ENCODE results near the gene PNMA6F.
A peak's percentile ranks its signal among the peaks of the same experiment; 100 is the strongest.

PNMA6F gene

DNA sequence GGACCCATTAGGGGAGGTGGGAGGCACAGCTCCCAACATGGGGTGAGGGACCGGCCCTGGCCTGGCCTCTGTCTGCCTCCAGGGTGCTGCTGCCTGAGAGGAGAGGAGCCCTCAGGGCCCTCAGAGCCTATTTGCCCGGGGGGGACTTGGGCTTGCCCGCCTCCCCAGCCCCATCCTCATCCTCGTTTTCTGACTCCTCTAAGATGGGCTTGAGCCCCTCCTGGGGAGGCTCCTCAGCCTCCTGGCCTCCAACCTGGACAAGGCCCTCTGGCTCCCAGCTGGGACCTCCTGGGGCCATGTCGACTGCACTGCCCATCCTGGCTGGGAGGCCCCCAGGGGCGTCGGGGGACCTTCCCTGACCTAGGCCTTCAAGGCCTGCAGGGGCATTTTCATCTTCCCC lies 2.8 kb downstream of the PNMA6F start:
- Histone ChIP-seq H3K27ac (no peak overlapping the region), H3K36me3 (no peaks in the 10 kb centered on the region), H3K9me3 (ENCODE audit: severe bottlenecking) (no peaks in the 10 kb centered on the region), H3K4me3 (ENCODE audit: low read depth, low read length) (no peak overlapping the region), H3K27me3 (ENCODE audit: insufficient read depth, low read depth, severe bottlenecking) (peaks cover 54% of the 10 kb centered on the region)
- no peak for DNase-seq
- TF ChIP-seq, protein P1, sequence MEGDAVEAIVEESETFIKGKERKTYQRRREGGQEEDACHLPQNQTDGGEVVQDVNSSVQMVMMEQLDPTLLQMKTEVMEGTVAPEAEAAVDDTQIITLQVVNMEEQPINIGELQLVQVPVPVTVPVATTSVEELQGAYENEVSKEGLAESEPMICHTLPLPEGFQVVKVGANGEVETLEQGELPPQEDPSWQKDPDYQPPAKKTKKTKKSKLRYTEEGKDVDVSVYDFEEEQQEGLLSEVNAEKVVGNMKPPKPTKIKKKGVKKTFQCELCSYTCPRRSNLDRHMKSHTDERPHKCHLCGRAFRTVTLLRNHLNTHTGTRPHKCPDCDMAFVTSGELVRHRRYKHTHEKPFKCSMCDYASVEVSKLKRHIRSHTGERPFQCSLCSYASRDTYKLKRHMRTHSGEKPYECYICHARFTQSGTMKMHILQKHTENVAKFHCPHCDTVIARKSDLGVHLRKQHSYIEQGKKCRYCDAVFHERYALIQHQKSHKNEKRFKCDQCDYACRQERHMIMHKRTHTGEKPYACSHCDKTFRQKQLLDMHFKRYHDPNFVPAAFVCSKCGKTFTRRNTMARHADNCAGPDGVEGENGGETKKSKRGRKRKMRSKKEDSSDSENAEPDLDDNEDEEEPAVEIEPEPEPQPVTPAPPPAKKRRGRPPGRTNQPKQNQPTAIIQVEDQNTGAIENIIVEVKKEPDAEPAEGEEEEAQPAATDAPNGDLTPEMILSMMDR (IDR thresholded peaks at IDR 0.05; ENCODE audit: low read depth, low read length) = no peak

DNA sequence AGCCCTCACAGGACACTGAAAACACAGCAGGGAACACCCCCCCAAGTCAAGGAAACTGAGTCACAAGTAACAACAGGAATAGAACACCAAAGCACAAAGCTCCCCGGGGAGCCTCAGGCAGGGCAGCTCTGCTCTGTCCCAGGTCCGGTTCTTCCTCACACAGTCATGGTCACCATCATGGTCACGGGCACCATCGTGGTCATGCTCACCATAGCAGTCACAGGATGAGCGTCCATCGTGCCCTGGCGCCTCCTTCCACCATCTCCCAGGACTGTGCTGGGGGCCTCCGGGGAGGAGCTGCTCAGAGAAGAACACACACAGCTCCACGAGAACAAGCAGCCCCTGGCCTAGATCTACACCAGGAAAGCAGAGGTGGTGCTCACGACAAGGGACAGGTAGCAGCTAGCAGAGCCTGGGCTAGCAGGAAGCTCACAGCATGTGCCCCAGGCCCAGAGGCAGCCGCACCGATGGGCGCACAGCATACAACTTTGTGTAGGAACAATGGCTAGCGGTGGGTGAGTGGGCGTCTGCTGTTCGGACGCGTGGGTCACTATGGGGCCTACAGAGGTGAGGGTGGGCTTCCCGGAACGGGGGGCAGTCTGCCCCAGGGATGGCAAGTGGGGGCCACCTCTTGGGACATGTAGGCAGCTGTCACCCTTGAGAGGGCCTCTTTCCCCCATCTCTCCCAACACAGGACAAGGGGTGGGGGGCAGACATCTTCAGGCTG lies 3.4 kb downstream of the PNMA6F start:
- H3K27me3 ChIP-seq (ENCODE audit: insufficient read depth, low read depth, severe bottlenecking) = peaks cover 49% of the 10 kb centered on the region
- no peaks in the 10 kb centered on the region for H3K9me3 ChIP-seq (ENCODE audit: severe bottlenecking)

DNA sequence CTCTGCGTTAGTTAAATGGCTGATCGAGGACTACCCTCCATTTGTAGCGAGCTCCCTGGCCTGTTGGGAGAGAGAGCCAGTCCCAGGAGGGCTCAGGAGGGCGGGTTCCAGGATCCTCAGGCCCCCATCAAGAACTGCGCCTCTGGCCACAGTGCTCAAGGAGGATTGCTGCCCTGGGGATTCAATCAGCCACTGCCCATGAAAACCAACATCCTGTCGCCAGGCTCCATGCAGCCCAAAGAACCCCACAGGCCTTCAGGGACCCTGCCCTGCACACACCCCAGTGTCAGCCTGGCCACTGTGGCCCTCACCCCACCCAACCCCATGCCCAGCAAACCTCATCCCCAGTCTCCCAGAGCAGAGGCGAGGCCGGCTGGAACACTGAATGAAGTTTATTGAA lies 4.3 kb downstream of the PNMA6F start:
- no peak overlapping the region for H3K4me3 ChIP-seq (ENCODE audit: low read depth, low read length)
- no peak overlapping the region for H3K27ac ChIP-seq
- TF ChIP-seq, protein P1 (IDR thresholded peaks at IDR 0.05; ENCODE audit: low read depth, low read length) = no peak
- no peaks in the 10 kb centered on the region for H3K36me3 ChIP-seq
- no peaks in the 10 kb centered on the region for H3K9me3 ChIP-seq (ENCODE audit: severe bottlenecking)
- peaks cover 51% of the 10 kb centered on the region for H3K27me3 ChIP-seq (ENCODE audit: insufficient read depth, low read depth, severe bottlenecking)
- no peak for DNase-seq

More for the DNA sequence above, 3.4 kb downstream of the PNMA6F start:
- no peak overlapping the region for H3K27ac ChIP-seq
- DNase-seq = no peak
- TF ChIP-seq, protein P1 (IDR thresholded peaks at IDR 0.05; ENCODE audit: low read depth, low read length) = no peak
- H3K4me3 ChIP-seq (ENCODE audit: low read depth, low read length) = no peak overlapping the region
- no peaks in the 10 kb centered on the region for H3K36me3 ChIP-seq

DNA sequence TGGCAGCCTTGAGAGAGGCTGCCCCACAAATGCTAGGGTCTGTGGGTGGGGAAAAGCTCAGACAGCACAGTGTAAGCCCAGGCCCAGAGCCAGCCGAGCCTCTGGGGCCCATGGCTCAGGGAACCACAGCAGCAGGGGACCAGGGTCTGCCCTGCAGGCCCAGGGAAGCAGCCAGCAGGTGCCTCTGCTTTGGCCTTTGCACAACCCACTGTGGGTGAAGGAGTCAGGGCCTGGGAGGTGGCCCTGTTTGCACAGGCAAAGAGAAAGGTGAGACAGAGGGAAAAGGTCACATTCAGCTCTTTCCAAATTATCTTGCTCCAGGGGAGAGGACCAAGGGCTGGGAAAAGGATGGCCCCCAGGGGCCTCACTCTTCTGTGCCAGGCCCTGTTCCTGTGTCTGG lies 8.7 kb downstream of the PNMA6F start:
- H3K9me3 ChIP-seq (ENCODE audit: severe bottlenecking) = peaks cover 4% of the 10 kb centered on the region
- H3K27ac ChIP-seq = no peak overlapping the region
- no peak for DNase-seq
- H3K36me3 ChIP-seq = no peaks in the 10 kb centered on the region
- TF ChIP-seq, protein P1 (IDR thresholded peaks at IDR 0.05; ENCODE audit: low read depth, low read length) = no peak
- H3K4me3 ChIP-seq (ENCODE audit: low read depth, low read length) = no peak overlapping the region
- H3K27me3 ChIP-seq (ENCODE audit: insufficient read depth, low read depth, severe bottlenecking) = peaks cover 60% of the 10 kb centered on the region

DNA sequence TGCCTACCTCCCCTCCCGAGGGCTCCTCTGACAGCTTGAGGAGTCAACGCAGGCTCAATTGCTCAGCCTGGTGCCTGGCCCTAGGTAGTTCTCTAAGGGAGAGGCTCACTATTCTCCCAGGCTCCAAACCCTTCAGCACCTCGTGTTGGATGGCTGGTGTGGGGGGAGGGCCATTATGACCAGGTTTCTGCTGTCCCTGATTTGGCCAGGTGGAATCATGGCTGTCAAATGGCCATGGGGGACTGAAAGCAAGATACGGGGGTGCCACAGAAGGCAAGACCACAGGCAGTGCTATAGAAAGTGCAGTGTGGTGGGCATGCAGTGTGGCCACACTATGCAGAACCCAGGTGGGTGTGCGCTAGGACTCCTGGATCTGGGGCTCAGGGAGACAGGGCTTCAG lies 9.5 kb downstream of the PNMA6F start:
- Histone ChIP-seq H3K9me3 (ENCODE audit: severe bottlenecking) (peaks cover 4% of the 10 kb centered on the region), H3K4me3 (ENCODE audit: low read depth, low read length) (no peak overlapping the region), H3K36me3 (no peaks in the 10 kb centered on the region), H3K27me3 (ENCODE audit: insufficient read depth, low read depth, severe bottlenecking) (peaks cover 61% of the 10 kb centered on the region), H3K27ac (no peak overlapping the region)
- no peak for DNase-seq
- TF ChIP-seq, protein P1 (IDR thresholded peaks at IDR 0.05; ENCODE audit: low read depth, low read length) = no peak

DNA sequence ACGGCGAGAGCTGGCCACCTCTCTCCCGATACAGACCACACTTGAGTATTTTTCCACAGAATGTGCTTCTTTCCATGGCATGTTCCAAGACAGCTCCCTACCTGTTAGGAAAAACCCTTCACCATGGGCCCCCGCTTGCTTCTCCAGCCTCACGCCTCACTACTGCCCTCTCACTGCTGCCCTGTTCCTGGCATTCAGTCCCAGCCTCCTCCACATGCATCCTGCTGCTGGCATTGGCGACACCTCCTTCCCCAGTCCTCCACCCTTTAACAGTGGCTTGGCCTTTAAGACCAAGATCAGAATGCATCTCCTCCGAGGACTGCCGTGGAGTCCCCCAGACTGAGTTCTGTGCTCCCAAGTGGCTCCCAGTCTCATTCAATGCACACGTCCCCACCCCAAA lies 10.7 kb downstream of the PNMA6F start:
- H3K27me3 ChIP-seq (ENCODE audit: insufficient read depth, low read depth, severe bottlenecking) = peaks cover 72% of the 10 kb centered on the region
- H3K27ac ChIP-seq = no peak overlapping the region
- DNase-seq = no peak

More for the DNA sequence above, 10.7 kb downstream of the PNMA6F start:
- Histone ChIP-seq H3K4me3 (ENCODE audit: low read depth, low read length) (no peak overlapping the region), H3K9me3 (ENCODE audit: severe bottlenecking) (peaks cover 4% of the 10 kb centered on the region), H3K36me3 (no peaks in the 10 kb centered on the region)
- TF ChIP-seq, protein P1 (IDR thresholded peaks at IDR 0.05; ENCODE audit: low read depth, low read length) = peak; percentile 31; the same call in 1 of the 2 replicates
